Gastroesophageal sphincter (tissue), 3 donors: ENCODE measurements around the gene RPP30.

ENCODE experiments used
- CTCF ChIP-seq, 4 experiments: fragments of 200-600 bp in 2 of 4; fragments of 450-650 bp in 2 of 4; sonication (generic) in 1 of 4; IDR thresholded peaks; one replicate each; pipeline ENCODE4 v1.5.1; 2017 to 2019; ENCODE audit warnings: antibody characterized with exemption in 4 of 4, mild to moderate bottlenecking in 2 of 4, moderate library complexity in 2 of 4
- EP300 ChIP-seq: sonication (generic); formaldehyde crosslinking; IDR thresholded peaks from one replicate; pipeline ENCODE4 v1.6.1; 2017; ENCODE audit warnings: antibody characterized with exemption, mild to moderate bottlenecking
- POLR2A ChIP-seq, 2 donors: fragments of 450-650 bp; IDR thresholded peaks; one replicate each; pipeline ENCODE4 v1.6.1; 2017; ENCODE audit warnings: antibody characterized with exemption in 2 of 2, mild to moderate bottlenecking in 2 of 2, moderate library complexity in 1 of 2
- POLR2AphosphoS5 ChIP-seq: sonication (generic); formaldehyde crosslinking; IDR thresholded peaks from one replicate; pipeline ENCODE4 v1.6.1; 2017; ENCODE audit warnings: antibody characterized with exemption

- TF ChIP-seq EP300 (no peak), CTCF (IDR thresholded peaks at IDR 0.05) (no peak), POLR2A (IDR thresholded peaks at IDR 0.05) (no peak), POLR2AphosphoS5 (no peak)
Measured at GRCh38 chr10:90847436-90847835, 24.3 kb upstream of the RPP30 start.
